Stomach smooth muscle (tissue), 2 donors: ENCODE measurements around the gene HSD17B2.

Source experiments
- H3K27ac ChIP-seq: one replicate; pipeline ENCODE4 v1.7.0; 2013; ENCODE audit warnings: mild to moderate bottlenecking, low read length, inconsistent platforms
- H3K27me3 ChIP-seq, 2 donors: one replicate each; pipeline ENCODE4 v1.7.0; 2013; ENCODE audit warnings: low read length in 2 of 2; ENCODE audit not compliant: insufficient read depth in 2 of 2, control insufficient read depth in 1 of 2
- H3K36me3 ChIP-seq, 2 donors: one replicate each; pipeline ENCODE4 v1.7.0; 2013; ENCODE audit warnings: low read length in 2 of 2; ENCODE audit not compliant: control insufficient read depth in 2 of 2, insufficient read depth in 2 of 2
- H3K4me1 ChIP-seq: one replicate; pipeline ENCODE4 v1.7.0; 2013; ENCODE audit warnings: low read length; ENCODE audit not compliant: control insufficient read depth, insufficient read depth
- H3K4me3 ChIP-seq, 2 donors: one replicate each; pipeline ENCODE4 v1.7.0; 2013; ENCODE audit warnings: low read length in 2 of 2
- H3K9ac ChIP-seq, 2 donors: one replicate each; pipeline ENCODE4 v1.7.0; 2013; ENCODE audit warnings: low read length in 2 of 2, mild to moderate bottlenecking in 1 of 2
- H3K9me3 ChIP-seq, 2 donors: one replicate each; pipeline ENCODE4 v1.7.0; 2013; ENCODE audit warnings: low read length in 2 of 2; ENCODE audit not compliant: control insufficient read depth in 2 of 2
- donor health status: healthy.
- donor health status: Pancreatic carcinoma.

The HSD17B2 gene

GRCh38 chr16:82059983-82060421, 24.9 kb downstream of the HSD17B2 start:
- peaks cover 0 to 3% of the 10 kb centered on the region in 2 donors for H3K27me3 ChIP-seq
- H3K9me3 ChIP-seq = no peaks in the 10 kb centered on the region
- H3K36me3 ChIP-seq = no peaks in the 10 kb centered on the region

DNA sequence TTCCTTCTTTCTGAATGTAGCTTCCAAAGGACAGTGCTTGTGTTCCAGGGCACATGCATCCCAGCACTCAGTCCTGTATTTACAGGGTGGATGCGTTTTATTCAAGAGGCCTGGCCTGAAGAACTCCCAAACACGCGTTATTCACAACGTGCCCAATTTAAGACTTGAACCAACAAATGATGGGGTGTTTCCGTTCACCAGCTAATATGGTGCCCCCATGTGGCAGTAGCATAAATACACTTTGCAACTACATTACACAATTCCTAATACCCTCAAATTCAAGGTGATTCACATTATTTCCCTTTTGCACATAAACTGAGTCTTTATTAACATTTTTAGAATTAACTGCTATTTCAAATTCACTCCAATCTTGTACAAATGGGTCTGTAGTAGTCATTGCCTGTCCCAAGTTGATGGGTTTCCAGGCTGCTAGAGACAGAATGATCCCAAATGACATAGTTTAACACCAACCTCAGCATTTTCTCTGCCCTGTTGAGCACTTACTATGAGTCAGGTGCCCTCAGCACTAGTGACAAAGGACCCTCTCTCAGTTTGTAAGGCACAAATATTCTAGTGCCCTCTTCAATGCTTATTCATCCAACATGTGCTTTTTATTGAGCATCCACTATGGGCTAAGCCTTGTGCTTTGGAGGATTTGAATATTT, 26.9 kb downstream of the HSD17B2 start:
- H3K27me3 ChIP-seq = peaks cover 3 to 5% of the 10 kb centered on the region in 2 donors
- H3K9me3 ChIP-seq = no peaks in the 10 kb centered on the region
- no peak overlapping the region for H3K27ac ChIP-seq
- H3K4me3 ChIP-seq = no peak overlapping the region
- H3K4me1 ChIP-seq = no peaks in the 10 kb centered on the region
- H3K9ac ChIP-seq = no peak overlapping the region
- no peaks in the 10 kb centered on the region for H3K36me3 ChIP-seq

More at GRCh38 chr16:82059983-82060421, 24.9 kb downstream of the HSD17B2 start:
- Histone ChIP-seq H3K9ac (no peak overlapping the region), H3K27ac (no peak overlapping the region), H3K4me1 (no peaks in the 10 kb centered on the region), H3K4me3 (no peak overlapping the region)

DNA sequence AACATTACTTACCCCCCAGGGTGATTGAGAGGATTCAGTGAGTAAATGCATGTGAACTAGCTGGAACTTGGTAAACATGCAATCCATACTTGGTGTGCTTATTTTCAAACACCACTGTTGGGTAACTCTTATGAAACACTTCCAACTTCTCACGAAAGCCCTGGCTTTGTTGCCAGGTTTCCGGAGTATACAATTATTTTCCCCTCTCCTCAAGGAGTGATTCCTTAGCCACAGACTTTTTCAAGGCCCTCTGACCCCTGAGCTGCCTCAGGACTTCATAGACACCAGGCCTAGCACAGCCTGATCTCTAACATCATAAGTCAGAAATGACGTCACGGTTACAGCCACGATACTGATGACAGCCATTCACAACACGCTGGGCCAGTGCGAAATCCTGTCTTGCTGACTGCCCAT, 27.6 kb downstream of the HSD17B2 start:
- Histone ChIP-seq H3K36me3 (no peaks in the 10 kb centered on the region), H3K27me3 (peaks cover 3 to 5% of the 10 kb centered on the region in 2 donors), H3K27ac (no peak overlapping the region), H3K9ac (no peak overlapping the region), H3K4me1 (no peaks in the 10 kb centered on the region), H3K4me3 (no peak overlapping the region), H3K9me3 (no peaks in the 10 kb centered on the region)

DNA sequence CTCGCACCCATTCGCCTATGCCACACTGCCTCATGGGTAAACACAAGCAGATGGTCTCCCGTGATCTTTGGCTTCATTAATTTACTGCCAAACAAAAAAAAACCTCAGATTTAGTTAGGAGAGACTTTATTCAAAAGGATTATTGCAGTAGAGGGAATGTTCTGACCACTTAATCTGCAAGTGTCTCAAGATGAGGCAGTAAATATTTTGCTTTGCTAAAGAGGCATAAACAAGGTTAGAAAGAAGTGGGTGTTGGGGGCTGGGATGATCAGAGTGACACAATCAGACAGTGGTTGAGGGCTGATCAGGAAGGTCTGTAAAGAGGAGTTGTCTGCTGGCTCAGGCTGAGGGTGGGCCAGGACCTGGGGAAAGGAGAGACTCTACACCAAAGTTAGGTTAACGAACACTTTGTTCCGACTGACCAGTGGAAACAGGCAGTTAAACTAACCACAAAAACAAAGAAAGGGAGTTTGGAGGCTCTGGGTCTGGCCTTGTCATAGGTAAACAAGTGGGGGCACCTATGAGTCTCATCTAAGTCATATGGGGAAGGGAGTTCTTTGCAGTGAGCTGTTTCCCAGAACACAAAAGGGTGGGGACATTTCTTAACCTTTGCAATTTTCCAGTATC, 28.5 kb downstream of the HSD17B2 start:
- H3K4me1 ChIP-seq = no peaks in the 10 kb centered on the region
- H3K9ac ChIP-seq = no peak overlapping the region
- H3K27ac ChIP-seq = no peak overlapping the region
- H3K27me3 ChIP-seq = peaks cover 1 to 5% of the 10 kb centered on the region in 2 donors
- H3K4me3 ChIP-seq = no peak overlapping the region
- no peaks in the 10 kb centered on the region for H3K9me3 ChIP-seq
- no peaks in the 10 kb centered on the region for H3K36me3 ChIP-seq

- Histone ChIP-seq H3K9me3 (no peaks in the 10 kb centered on the region), H3K36me3 (no peaks in the 10 kb centered on the region), H3K4me3 (no peak overlapping the region), H3K9ac (no peak overlapping the region), H3K4me1 (no peaks in the 10 kb centered on the region), H3K27ac (no peak overlapping the region), H3K27me3 (peaks cover 0 to 5% of the 10 kb centered on the region in 2 donors)
Observed at GRCh38 chr16:82067042-82067803, 32.2 kb downstream of the HSD17B2 start.

- no peaks in the 10 kb centered on the region for H3K9me3 ChIP-seq
- no peaks in the 10 kb centered on the region for H3K4me1 ChIP-seq
- H3K27ac ChIP-seq = no peak overlapping the region
- H3K4me3 ChIP-seq = no peak overlapping the region
- H3K36me3 ChIP-seq = no peaks in the 10 kb centered on the region
- peaks cover 0 to 5% of the 10 kb centered on the region in 2 donors for H3K27me3 ChIP-seq
- no peak overlapping the region for H3K9ac ChIP-seq
Observed at GRCh38 chr16:82067804-82068325, 32.8 kb downstream of the HSD17B2 start.

GRCh38 chr16:82070656-82071369, 35.8 kb downstream of the HSD17B2 start:
- Histone ChIP-seq H3K27ac (no peak overlapping the region), H3K4me3 (no peak overlapping the region), H3K9me3 (no peaks in the 10 kb centered on the region), H3K9ac (no peak overlapping the region), H3K27me3 (peaks cover 0 to 3% of the 10 kb centered on the region in 2 donors), H3K4me1 (no peaks in the 10 kb centered on the region), H3K36me3 (no peaks in the 10 kb centered on the region)

- Histone ChIP-seq H3K9me3 (no peaks in the 10 kb centered on the region), H3K4me3 (no peak overlapping the region), H3K27ac (no peak overlapping the region), H3K9ac (no peak overlapping the region), H3K4me1 (no peaks in the 10 kb centered on the region), H3K36me3 (no peaks in the 10 kb centered on the region), H3K27me3 (no peaks in the 10 kb centered on the region)
Observed at GRCh38 chr16:82071421-82071820, 36.4 kb downstream of the HSD17B2 start.

DNA sequence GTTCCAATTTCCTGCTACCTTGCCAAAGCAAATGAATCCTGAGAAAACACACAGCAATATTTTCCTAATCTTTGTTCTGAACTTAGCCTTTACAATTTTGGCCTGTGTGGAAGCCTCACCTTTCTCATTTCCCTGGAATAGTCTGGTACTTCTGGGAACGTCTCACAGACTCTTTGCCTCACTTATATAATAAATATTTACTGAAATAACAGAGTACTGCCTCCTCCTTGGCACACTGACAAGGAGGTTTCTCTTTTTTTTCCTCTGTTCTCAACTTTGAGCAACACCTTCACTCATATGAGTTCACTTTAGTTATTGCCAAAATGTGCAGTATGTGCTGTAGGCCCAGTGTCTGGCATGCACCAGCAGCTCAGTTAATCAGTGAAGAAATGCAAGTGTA, 37.3 kb downstream of the HSD17B2 start:
- H3K4me1 ChIP-seq = no peaks in the 10 kb centered on the region
- no peak overlapping the region for H3K9ac ChIP-seq
- no peak overlapping the region for H3K27ac ChIP-seq
- H3K9me3 ChIP-seq = no peaks in the 10 kb centered on the region
- H3K4me3 ChIP-seq = no peak overlapping the region
- H3K36me3 ChIP-seq = no peaks in the 10 kb centered on the region
- no peaks in the 10 kb centered on the region for H3K27me3 ChIP-seq

- H3K9ac ChIP-seq = no peak overlapping the region
- H3K36me3 ChIP-seq = no peaks in the 10 kb centered on the region
- H3K4me1 ChIP-seq = no peaks in the 10 kb centered on the region
- no peaks in the 10 kb centered on the region for H3K9me3 ChIP-seq
- H3K27ac ChIP-seq = no peak overlapping the region
- no peak overlapping the region for H3K4me3 ChIP-seq
- H3K27me3 ChIP-seq = no peaks in the 10 kb centered on the region
Observed at GRCh38 chr16:82074019-82074558, 39.0 kb downstream of the HSD17B2 start.
